Stimulated activated CD4-positive, alpha-beta T cell treated with anti-CD3 and anti-CD28 coated beads, Interleukin-1b, Interleukin-23, amount 100 ng/mL, for 4 hours (primary cell): ENCODE results near the gene MTIF3.
A peak's percentile ranks its signal among the peaks of the same experiment; 100 is the strongest.

Source experiments
- DNase-seq, 2 donors: peaks; one replicate each; pipeline ENCODE4 v3.0.0-alpha.2; 2020; ENCODE audit warnings: low read depth in 2 of 2

MTIF3 gene

GRCh38 chr13:27449936-27450828, at the start of gene MTIF3:
Gene MTIF3 (minus strand): TSS chr13:27450564. CDS start chr13:27440448, 10,116 bp downstream.
- peak; percentile 91 to 96 for DNase-seq

DNA sequence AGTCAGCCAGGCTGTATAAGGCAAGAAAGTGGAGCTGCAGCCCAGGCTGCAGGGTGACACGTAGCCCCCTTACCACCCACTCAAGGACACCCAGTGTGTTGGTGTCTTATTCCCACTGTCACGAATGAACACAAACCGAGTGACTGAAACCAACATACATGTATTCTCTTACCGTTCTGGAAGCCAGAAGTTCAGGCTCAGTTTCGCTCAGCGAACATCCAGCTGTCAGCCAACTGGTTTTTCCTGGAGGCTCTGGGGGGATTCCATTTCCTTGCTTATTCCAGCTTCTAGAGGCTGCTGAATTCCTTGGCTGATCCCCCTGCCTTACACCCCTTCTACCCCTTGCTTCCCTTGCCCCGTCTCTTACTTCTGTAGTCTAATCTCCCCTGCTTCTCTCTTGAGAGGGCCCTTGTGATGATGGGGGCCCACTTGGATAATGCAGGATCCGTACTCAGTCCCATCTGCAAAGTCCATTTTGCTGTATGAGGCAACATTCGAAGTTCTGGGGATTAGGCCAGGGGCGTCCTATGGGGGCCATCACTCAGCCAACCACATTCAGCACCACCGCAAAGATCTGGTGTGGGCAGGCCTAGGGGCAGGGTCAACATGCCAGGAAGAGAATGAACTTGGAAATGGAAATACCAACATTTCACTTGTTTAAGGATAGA, 47.3 kb upstream of the MTIF3 start:
- DNase-seq, result no peak

DNA sequence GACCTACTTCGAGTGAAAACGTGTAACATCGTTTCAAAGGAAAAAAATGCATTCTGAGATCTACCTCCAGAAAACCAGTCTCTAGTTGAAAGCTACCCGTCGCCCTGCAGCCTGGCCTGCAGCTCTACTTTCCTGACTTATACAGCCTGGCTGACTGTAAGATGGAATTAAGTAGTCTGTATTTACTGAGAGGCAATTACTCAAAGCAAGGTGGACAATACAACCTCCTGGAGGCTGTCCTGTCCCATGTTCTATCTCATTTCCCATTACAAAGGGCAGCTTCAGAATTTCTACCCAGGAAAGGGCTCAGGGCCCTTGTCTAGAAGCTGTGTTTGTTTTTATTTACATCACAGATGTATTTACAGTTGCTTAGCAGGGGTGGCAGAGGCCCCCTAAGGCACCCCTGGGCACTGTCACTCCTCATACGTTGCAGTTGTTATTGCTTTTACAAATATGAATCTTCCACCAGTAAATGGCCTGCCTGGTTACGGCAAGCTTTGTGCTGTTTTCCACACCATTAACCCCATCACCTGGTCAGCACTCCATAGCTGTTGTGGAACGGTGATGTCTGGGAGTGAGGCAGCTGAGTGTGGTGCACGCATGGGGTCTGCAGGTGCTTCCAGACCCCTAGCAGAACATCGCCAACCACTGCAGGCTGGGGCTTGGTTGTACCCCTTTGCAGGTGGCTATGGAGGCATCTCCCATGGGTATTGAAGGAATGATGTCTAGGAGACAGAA, 46.3 kb upstream of the MTIF3 start:
- no peak for DNase-seq

DNA sequence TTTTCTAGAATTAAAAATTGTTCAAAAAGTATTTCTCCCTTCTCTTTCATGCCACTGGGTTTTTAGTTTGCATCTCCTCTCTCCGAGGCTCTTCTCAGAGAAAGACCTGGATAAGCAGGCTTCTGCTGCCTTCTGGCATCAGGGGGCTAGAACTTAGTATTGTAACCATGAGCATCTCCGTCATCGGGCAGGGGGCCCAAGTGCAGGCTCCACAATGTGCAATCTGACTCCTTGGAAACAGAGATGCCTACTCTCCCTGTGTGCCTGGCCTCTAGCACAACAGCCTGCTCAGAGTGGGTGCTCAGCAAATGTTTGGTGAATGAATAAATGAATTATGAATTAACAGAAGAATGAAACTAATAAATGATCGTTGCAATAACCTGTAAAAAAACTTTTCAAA, 45.6 kb upstream of the MTIF3 start:
- DNase-seq, result no peak

DNA sequence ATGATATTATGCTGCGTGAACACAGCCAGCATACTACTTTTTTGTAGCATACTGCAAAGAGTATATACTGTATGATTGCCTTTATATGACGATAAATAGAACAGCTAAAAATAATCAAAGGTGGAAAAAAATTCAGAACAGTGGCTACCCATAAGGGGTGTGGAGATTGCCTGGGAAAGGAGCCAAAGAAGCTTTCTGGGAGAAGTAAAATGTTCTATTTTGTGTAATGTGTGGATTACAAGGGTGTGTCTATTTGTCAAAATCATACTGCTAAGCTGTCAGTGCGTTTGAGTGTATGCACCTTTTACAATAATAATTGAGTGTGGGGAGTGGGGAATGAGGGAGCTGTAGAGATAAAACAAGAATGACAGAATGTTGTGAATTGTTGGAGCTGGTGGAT, 45.2 kb upstream of the MTIF3 start:
- DNase-seq, result no peak

GRCh38 chr13:27493981-27494380, 43.6 kb upstream of the MTIF3 start:
- DNase-seq, result no peak

DNA sequence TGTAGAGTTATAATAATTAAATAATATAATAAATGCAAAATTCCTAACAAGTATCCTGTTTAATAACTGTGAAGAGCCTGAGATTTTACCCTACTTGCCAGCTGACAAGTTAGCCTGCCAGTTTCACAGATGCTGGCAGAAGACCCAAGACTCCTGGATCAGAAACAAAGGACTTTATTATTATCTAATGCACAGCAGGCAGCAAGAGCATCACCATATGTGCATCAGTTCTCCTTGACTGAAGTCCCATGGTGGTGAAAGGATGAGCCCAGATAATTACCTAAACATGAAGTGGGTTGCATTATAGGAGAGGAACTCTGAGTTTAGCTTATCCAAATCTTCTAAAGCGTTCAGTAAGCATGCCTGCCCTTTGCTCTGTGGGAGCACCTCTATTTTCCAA, 39.1 kb upstream of the MTIF3 start:
- DNase-seq, result no peak

DNA sequence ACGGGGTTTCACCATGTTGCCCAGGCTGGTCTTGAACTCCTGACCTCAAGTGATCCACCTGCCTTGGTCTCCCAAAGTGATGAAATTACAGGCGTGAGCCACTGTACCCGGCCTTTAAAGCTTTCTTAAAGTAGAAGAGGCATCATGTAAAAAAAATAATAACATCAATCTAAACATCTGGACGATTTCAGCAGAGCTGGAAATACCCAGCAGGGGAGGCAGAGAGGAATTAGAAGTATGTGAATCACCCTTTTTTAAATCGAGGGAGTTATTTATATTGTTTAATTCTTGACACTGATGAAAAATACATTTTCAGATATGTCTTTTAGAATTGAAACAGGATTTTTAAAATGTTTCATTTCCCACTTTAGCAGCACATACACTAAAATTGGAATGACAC, 37.4 kb upstream of the MTIF3 start:
- DNase-seq, result no peak

DNA sequence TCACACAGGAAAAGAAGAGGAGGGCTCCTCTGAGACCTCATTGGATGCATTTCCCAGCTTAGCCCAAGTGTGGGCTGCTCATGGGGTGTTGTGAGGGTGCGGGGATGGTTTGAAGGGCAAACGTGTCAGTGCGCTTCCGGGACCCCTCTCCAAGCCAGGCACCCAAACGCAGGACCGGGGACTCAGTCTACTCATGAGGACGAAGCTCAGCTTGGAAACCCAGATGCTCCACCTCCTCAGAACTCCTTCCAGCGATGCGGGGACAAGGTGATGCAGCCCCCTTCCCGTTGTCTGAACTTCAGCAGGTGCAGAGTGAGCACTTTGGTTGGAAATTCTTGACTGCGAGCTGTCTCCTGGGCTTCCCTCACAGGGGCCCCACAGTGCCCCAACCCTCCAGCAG, 33.1 kb upstream of the MTIF3 start:
- DNase-seq, result no peak

GRCh38 chr13:27482983-27483382, 32.6 kb upstream of the MTIF3 start:
- no peak for DNase-seq

- DNase-seq, result no peak
These were observed 31.4 kb upstream of the MTIF3 start for GRCh38 chr13:27481766-27482165.

DNA sequence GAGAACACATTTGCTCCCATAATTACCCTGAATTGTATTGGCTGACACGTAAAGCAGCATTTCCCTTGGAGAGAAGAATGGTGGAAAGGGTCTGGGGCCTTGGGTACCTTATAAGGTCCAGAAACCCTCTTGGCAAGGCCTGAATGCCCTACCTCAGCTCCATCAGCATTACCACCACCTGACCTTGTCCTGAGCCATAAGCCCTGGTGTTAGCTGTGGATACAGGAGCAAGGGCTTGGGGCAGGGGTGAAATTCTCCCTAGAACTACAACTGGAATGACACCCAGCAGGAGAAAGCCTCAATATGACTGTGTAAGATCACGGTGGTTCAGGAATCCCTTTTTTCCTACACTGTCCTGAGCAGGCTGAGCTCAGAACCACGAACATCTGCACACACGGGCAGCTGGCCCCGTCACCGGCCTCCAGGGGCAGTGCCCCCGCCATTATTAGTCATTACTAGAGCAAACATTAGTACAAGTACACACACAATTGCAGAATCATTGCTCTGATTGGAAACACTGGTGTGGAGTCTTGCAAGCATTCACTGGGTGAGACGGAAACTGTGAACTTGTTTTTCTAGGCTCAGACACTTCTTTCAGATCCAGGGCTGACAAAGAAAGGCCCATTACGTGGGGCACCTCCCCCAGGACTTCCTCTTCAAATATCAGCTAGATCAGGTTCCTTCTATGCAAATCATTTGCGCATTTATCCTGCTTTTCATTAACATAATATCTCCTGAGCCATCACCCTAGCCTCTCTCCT, 26.8 kb upstream of the MTIF3 start:
- DNase-seq, result peak in 1 of 2 donors; percentile 3

DNA sequence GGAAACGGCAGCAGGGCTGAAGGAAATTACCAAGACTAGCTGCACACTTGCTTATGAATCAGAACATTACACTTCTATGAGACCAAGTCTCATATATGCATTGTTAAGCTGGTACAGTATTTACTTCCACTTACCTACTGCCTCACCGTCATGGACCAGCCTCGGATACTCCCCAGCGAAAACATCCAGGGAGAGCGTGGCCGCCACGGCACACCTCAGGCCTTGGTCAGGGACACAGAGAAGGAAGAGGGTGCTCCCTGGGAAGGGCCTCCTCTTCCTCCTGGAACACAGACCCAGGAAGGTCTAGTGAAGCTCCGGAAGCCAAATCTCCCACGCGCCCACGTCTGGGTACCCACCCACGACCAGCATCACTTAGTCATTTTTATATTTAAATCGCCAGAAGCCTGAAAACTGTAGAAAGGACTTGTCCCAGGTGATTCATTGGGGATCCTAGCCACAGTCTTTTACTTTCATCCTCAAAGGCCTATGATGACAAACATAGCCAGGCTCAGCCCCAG, 24.4 kb upstream of the MTIF3 start:
- no peak for DNase-seq

- no peak for DNase-seq
These were observed 22.6 kb upstream of the MTIF3 start for GRCh38 chr13:27472941-27473340.

GRCh38 chr13:27472441-27472840, 22.1 kb upstream of the MTIF3 start:
- DNase-seq, result no peak

DNA sequence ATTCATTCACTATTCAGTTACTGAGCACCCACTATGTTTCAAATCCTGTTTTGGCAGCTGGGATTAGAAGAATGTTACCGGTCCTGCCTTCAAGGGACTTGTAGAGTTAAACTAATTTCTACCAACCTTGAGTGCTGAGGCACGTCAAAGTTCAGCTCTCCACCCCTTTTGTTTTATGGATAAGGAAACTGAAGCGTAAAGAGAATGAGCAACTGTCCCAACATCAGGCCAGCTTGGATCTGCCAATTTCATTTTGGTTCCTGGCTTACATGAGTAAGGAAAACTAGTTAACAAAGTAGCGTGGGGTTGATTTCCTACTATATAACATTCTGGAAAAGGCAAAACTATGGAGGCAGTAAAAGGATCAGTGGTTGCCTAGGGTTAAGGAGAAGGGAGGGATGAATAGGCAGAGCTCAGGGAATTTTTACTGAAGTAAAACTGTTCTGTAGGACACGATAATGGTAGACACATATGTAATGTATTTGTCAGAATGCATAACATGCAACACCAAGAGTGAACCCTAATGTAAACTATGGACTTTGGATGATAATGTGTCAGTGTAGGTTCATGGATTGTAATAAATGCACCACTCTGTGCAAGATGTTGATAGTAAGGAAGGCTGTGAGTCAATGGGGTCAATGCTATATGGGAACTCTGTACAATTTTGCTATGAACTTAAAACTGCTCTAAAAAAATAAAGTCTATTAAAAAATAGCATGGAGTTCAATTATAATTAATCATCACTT, 19.9 kb upstream of the MTIF3 start:
- no peak for DNase-seq

GRCh38 chr13:27466513-27466912, 16.1 kb upstream of the MTIF3 start:
- DNase-seq, result no peak

GRCh38 chr13:27465611-27466010, 15.2 kb upstream of the MTIF3 start:
- DNase-seq, result no peak

DNA sequence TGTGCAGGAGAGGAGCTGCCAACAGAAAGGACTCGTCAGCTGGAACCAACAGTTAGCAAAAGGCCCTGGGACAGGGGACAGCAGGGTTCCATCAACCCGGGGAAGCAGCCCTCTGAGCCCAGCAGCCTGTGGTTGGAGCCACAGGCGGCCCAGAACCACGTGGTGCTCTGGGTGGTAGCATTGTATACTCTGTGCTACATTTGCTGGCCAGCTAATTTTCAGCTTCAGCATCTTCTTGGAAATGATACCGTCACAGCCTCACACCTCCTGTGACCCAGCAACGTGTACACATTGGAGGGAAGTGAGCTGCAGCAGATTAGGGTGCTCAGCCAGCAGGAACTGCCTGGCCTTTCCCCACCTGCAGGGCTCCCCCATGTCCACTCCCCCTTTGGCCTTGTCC, 13.1 kb upstream of the MTIF3 start:
- DNase-seq, result no peak

DNA sequence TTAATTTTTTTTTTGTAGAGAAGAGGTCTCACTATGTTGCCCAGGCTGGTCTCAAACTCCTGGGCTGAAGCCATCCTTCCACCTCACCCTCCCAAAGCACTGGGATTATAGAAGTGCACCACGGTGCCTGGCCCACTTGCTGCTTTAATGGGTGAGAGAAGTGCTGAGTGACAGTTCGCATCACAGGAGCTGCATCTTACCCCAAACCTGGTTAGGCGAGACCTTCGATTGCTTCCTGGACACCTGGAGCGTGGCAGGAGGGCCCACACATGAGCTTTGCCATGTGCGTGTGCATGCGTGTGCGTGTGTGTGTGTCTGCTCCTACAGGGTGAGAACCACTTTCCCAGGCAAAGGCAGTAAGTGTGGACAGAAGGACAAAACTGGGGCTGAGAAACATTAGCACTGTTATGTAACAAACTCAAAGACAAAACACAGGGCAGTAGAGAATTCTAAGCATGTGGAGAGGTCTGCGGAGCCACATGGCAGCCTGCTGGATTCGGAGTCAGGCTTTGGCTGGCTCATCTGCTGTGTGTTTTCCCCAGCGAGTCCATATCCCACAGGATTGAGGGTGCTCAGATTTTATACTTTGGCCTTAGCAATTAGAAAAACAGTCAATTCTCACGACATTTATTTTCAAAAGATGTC, 11.7 kb upstream of the MTIF3 start:
- no peak for DNase-seq
